HepG2 (cell line): ENCODE measurements around the gene CD9. TPM values are rescaled to one million over a fixed set of nuclear protein-coding genes. Genes with fewer than 3 reads are reported as not detected.

Experiments
- AGO1 ChIP-seq: fragments of 200-400 bp; formaldehyde crosslinking; IDR thresholded peaks from 2 replicates; pipeline ENCODE4 v1.6.1; 2017; ENCODE audit warnings: mild to moderate bottlenecking, low read depth, low read length, moderate library complexity; ENCODE audit not compliant: poor library complexity, severe bottlenecking
- ATF1 ChIP-seq: IDR thresholded peaks from 2 replicates; pipeline ENCODE4 v1.6.1; 2016; ENCODE audit warnings: mild to moderate bottlenecking, control low read depth
- ATF5 ChIP-seq: sonication (generic); formaldehyde crosslinking; IDR thresholded peaks from 2 replicates; pipeline ENCODE4 v1.4.0; 2020; ENCODE audit warnings: mild to moderate bottlenecking, low read depth, missing genetic modification reagents
- GABPB1 ChIP-seq: IDR thresholded peaks from 2 replicates; pipeline ENCODE4 v1.6.1; 2016; ENCODE audit warnings: mild to moderate bottlenecking, missing genetic modification reagents, moderate library complexity, missing compliant biosample characterization
- GPN1 ChIP-seq: sonication (generic); formaldehyde crosslinking; IDR thresholded peaks from 2 replicates; pipeline ENCODE4 v1.5.1; 2020; ENCODE audit warnings: missing genetic modification reagents, borderline replicate concordance
- KLF16 ChIP-seq, 2 experiments: sonication (generic) in 1 of 2; formaldehyde crosslinking in 1 of 2; IDR thresholded peaks; 2 replicates each; pipeline versions ENCODE4 v1.6.1 to v1.8.0; 2016 to 2023; ENCODE audit warnings: missing genetic modification reagents in 2 of 2, missing compliant biosample characterization in 1 of 2
- MTA1 ChIP-seq: sonication (generic); formaldehyde crosslinking; IDR thresholded peaks from 2 replicates; pipeline ENCODE4 v1.4.0; 2020; ENCODE audit warnings: missing genetic modification reagents, mild to moderate bottlenecking, borderline replicate concordance
- NFE2 ChIP-seq: sonication (generic); formaldehyde crosslinking; IDR thresholded peaks from 2 replicates; pipeline ENCODE4 v1.4.0; 2020; ENCODE audit warnings: missing genetic modification reagents
- NPAS2 ChIP-seq: sonication (generic); formaldehyde crosslinking; IDR thresholded peaks from 2 replicates; pipeline ENCODE4 v1.8.0; 2022; ENCODE audit warnings: mild to moderate bottlenecking, missing genetic modification reagents, borderline replicate concordance
- NR3C1 ChIP-seq: sonication (generic); formaldehyde crosslinking; IDR thresholded peaks from 2 replicates; pipeline ENCODE4 v1.4.0; 2020; ENCODE audit warnings: missing genetic modification reagents
- PCBP2 ChIP-seq: fragments of 200-400 bp; formaldehyde crosslinking; optimal IDR thresholded peaks from 2 replicates; pipeline ENCODE3; 2018; ENCODE audit warnings: low read length, low read depth; ENCODE audit not compliant: poor library complexity, severe bottlenecking
- PRDM10 ChIP-seq: sonication (generic); formaldehyde crosslinking; IDR thresholded peaks from 2 replicates; pipeline ENCODE4 v1.4.0; 2020; ENCODE audit warnings: low read depth, missing genetic modification reagents
- SAP130 ChIP-seq: IDR thresholded peaks from 2 replicates; pipeline ENCODE4 v1.6.1; 2016; ENCODE audit warnings: low read depth
- SP1 ChIP-seq, 2 experiments: fragments of 450-650 bp in 1 of 2; sonication (generic) in 1 of 2; formaldehyde crosslinking in 1 of 2; IDR thresholded peaks; 2 replicates each; pipeline versions ENCODE4 v1.4.0 to v1.6.1; 2016 to 2020; ENCODE audit warnings: missing genetic modification reagents in 1 of 2
- ZBTB38 ChIP-seq: sonication (generic); formaldehyde crosslinking; IDR thresholded peaks from 2 replicates; pipeline ENCODE4 v1.5.1; 2020; ENCODE audit warnings: mild to moderate bottlenecking, missing genetic modification reagents
- ZNF124 ChIP-seq: sonication (generic); formaldehyde crosslinking; IDR thresholded peaks from 2 replicates; pipeline ENCODE4 v1.4.0; 2020; ENCODE audit warnings: missing genetic modification reagents
- ZNF3 ChIP-seq: IDR thresholded peaks from 2 replicates; pipeline ENCODE4 v1.7.0; 2017; ENCODE audit warnings: inconsistent platforms
- ZNF557 ChIP-seq: sonication (generic); formaldehyde crosslinking; IDR thresholded peaks from 2 replicates; pipeline ENCODE4 v1.4.0; 2020; ENCODE audit warnings: missing genetic modification reagents
- ZNF674 ChIP-seq: sonication (generic); formaldehyde crosslinking; IDR thresholded peaks from 2 replicates; pipeline ENCODE4 v1.5.0; 2020; ENCODE audit warnings: low read depth, mild to moderate bottlenecking, missing genetic modification reagents
- ZSCAN9 ChIP-seq: IDR thresholded peaks from 2 replicates; pipeline ENCODE4 v1.6.1; 2016; ENCODE audit warnings: borderline replicate concordance
- polyA plus RNA-seq, 8 experiments: library from polyadenylated mRNA; depleted of rRNA in 3 of 8; stranded (reverse) in 7 of 8; unstranded in 1 of 8; fragments of >200 nt; fragmentation: Illumina TruSeq in 4 of 8; extraction: Trizol in 4 of 8; gene quantifications; 2 replicates each; pipeline versions ENCODE4 v1.2.1 to v1.2.3, GENCODE V29; 2011 to 2016; ENCODE audit warnings: low read depth in 4 of 8, missing spikeins in 1 of 8, mixed read lengths in 1 of 8; ENCODE audit not compliant: insufficient read depth in 1 of 8
- total RNA-seq, 5 experiments: library from RNA; depleted of rRNA; stranded (reverse); fragments of >200 nt; fragmentation: Illumina TruSeq; extraction: Trizol; gene quantifications; 2 replicates each; pipeline ENCODE4 v1.2.3, GENCODE V29; 2016; ENCODE audit warnings: low read depth in 1 of 5
- TF ChIP-seq, protein P1 (sequence below): sonication (generic); formaldehyde crosslinking; IDR thresholded peaks from 2 replicates; pipeline ENCODE4 v1.9.0; 2022; ENCODE audit warnings: low read depth, missing genetic modification reagents
- TF ChIP-seq, protein P2 (sequence below): sonication (generic); formaldehyde crosslinking; IDR thresholded peaks from 2 replicates; pipeline ENCODE4 v1.8.1; 2022; ENCODE audit warnings: mild to moderate bottlenecking, missing genetic modification reagents
- TF ChIP-seq, protein P3 (sequence below): sonication (generic); formaldehyde crosslinking; IDR thresholded peaks from 2 replicates; pipeline ENCODE4 v1.4.0; 2020; ENCODE audit warnings: missing genetic modification reagents

The CD9 gene
- total and polyA plus RNA-seq, 2 of the 13 experiments (the other 11 are each of a cell fraction or from before 2014, with no cell fraction given): 5.8 to 38.3 TPM

DNA sequence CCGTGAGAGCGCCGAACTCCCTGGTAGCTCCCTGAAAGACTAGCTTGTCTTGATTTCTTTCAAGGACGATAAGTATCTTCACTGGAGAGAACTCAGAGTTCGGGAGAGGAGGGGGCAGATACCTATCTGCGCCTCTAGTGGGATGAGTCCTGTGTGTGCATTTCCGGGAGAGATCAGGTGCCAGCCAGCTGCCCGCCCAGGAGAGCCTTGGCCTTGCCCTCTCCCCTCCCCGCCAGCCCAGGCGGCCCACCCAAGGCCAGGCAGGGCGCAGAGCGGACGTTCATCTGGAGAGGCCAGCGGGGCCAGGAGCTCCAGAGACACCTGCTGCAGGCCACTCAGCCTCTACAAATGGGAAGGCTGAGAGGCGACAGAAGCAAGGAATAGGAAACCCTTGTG, 1.0 kb downstream of the CD9 start (continued):
- TF ChIP-seq PRDM10 (CRISPR knock-in tag) (no peak), GPN1 (CRISPR knock-in tag) (no peak), PCBP2 (no peak), MTA1 (CRISPR knock-in tag) (no peak), ATF1 (CRISPR knock-in tag) (no peak), ZNF674 (no peak), ZNF557 (CRISPR knock-in tag) (no peak), AGO1 (no peak), ZBTB38 (CRISPR knock-in tag) (no peak), ZNF3 (CRISPR knock-in tag) (no peak), KLF16 (CRISPR knock-in tag; IDR thresholded peaks at IDR 0.05) (no peak), GABPB1 (CRISPR knock-in tag) (peak; percentile 33; the same call in 1 of the 2 replicates), ATF5 (no peak), ZNF124 (CRISPR knock-in tag) (no peak), SAP130 (CRISPR knock-in tag) (0 out of 2 replicates have a peak, but pooled peaks have one; percentile 7), NR3C1 (CRISPR knock-in tag) (no peak), SP1 (IDR thresholded peaks at IDR 0.05) (no peak), SP1 (CRISPR knock-in tag; IDR thresholded peaks at IDR 0.05) (no peak), ZSCAN9 (CRISPR knock-in tag) (no peak), NFE2 (no peak), NPAS2 (CRISPR knock-in tag) (no peak)
- TF ChIP-seq, protein P1, sequence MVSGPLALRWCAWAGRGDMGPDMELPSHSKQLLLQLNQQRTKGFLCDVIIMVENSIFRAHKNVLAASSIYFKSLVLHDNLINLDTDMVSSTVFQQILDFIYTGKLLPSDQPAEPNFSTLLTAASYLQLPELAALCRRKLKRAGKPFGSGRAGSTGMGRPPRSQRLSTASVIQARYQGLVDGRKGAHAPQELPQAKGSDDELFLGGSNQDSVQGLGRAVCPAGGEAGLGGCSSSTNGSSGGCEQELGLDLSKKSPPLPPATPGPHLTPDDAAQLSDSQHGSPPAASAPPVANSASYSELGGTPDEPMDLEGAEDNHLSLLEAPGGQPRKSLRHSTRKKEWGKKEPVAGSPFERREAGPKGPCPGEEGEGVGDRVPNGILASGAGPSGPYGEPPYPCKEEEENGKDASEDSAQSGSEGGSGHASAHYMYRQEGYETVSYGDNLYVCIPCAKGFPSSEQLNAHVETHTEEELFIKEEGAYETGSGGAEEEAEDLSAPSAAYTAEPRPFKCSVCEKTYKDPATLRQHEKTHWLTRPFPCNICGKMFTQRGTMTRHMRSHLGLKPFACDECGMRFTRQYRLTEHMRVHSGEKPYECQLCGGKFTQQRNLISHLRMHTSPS: peak; percentile 80
- TF ChIP-seq, protein P2, sequence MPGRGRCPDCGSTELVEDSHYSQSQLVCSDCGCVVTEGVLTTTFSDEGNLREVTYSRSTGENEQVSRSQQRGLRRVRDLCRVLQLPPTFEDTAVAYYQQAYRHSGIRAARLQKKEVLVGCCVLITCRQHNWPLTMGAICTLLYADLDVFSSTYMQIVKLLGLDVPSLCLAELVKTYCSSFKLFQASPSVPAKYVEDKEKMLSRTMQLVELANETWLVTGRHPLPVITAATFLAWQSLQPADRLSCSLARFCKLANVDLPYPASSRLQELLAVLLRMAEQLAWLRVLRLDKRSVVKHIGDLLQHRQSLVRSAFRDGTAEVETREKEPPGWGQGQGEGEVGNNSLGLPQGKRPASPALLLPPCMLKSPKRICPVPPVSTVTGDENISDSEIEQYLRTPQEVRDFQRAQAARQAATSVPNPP (CRISPR knock-in tag): no peak
- TF ChIP-seq, protein P3, sequence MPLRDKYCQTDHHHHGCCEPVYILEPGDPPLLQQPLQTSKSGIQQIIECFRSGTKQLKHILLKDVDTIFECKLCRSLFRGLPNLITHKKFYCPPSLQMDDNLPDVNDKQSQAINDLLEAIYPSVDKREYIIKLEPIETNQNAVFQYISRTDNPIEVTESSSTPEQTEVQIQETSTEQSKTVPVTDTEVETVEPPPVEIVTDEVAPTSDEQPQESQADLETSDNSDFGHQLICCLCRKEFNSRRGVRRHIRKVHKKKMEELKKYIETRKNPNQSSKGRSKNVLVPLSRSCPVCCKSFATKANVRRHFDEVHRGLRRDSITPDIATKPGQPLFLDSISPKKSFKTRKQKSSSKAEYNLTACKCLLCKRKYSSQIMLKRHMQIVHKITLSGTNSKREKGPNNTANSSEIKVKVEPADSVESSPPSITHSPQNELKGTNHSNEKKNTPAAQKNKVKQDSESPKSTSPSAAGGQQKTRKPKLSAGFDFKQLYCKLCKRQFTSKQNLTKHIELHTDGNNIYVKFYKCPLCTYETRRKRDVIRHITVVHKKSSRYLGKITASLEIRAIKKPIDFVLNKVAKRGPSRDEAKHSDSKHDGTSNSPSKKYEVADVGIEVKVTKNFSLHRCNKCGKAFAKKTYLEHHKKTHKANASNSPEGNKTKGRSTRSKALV (CRISPR knock-in tag): peak; percentile 78; the same call in 1 of the 2 replicates
